HFF-Myc (cell line): Measurements from ENCODE around the gene ZNF598.

Experiments used
- DNase-seq: peaks from one replicate; pipeline ENCODE4 v3.0.0-alpha.2; 2011; ENCODE audit warnings: low read depth; ENCODE audit errors: extremely low read depth
- H3K4me3 ChIP-seq: replicated peaks from 2 replicates; pipeline ENCODE4 v1.5.1; 2011; ENCODE audit warnings: low read depth, mild to moderate bottlenecking, control low read depth, low read length
- TF ChIP-seq, protein P1 (sequence below): IDR thresholded peaks from 2 replicates; pipeline ENCODE4 v1.5.1; 2012; ENCODE audit warnings: mild to moderate bottlenecking, low read depth, low read length, control low read depth; ENCODE audit errors: missing control alignments

The ZNF598 gene

DNA sequence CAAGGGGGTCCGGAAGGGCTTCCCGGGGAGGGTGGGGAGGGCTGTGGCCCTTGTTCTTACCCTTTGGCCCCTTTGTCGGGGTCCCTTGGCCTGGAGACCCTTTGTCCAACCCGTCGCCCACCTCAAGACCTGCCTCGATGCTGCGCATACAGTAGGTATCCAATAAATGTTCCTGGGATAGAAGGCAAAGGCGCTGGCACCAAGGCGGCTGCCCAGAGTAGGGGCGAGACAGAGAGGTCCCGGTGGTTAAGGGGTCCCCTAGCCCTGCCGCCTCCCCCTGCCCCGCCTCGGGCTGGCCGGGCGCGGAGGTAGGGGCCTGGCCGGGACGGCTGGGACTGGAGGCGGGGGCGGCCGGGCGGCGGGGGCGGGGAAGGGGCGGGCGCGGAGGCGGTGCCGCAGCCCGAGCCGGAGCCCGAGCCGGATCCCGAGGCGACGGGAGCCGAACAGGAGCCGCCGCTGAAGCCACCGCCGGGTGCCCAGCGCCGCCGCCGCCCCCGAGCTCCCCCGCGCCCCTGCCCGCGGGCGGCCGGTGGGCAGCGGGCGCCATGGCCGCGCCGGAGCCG, 16.9 kb upstream of the ZNF598 start, which contains the start of gene NHERF2:
TSS of gene NHERF2 (plus strand) at position 442 of the 563 bp plus-strand sequence. CDS start at position 546, 104 bp downstream.
- H3K4me3 ChIP-seq: peak within 1 kb of the TSS; percentile 64
- DNase-seq: no peak
- TF ChIP-seq, protein P1, sequence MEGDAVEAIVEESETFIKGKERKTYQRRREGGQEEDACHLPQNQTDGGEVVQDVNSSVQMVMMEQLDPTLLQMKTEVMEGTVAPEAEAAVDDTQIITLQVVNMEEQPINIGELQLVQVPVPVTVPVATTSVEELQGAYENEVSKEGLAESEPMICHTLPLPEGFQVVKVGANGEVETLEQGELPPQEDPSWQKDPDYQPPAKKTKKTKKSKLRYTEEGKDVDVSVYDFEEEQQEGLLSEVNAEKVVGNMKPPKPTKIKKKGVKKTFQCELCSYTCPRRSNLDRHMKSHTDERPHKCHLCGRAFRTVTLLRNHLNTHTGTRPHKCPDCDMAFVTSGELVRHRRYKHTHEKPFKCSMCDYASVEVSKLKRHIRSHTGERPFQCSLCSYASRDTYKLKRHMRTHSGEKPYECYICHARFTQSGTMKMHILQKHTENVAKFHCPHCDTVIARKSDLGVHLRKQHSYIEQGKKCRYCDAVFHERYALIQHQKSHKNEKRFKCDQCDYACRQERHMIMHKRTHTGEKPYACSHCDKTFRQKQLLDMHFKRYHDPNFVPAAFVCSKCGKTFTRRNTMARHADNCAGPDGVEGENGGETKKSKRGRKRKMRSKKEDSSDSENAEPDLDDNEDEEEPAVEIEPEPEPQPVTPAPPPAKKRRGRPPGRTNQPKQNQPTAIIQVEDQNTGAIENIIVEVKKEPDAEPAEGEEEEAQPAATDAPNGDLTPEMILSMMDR: no peak

DNA sequence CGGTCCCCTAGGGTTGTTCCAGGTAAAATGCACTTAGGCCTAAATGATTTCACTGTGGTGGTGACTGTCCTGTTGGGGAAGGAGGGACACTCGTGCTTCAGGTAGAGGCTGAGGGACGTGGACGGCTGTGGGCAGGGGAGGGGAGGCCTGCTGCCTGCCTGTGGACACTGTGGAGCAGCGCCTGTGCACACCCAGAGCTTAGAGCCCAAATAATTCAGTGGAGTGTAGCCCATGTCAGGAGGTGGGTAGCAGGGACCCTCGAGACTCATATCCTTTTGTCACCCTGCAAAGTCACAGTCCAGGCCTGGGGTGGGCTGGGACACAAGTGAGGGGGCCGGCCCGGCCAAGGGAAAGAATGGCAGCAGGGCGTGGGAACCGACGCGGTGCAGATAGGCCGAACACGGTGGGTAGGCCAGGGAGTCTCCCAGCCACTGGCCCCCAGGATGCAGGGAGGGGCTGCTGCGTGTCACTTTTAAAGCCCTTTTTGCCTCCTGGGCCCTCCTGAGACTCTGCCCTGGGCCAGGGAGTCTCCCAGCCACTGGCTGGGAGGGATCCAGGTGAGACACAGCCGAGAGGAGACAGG, 16.3 kb upstream of the ZNF598 start:
- TF ChIP-seq, protein P1: no peak
- no peak overlapping the region for H3K4me3 ChIP-seq
- no peak for DNase-seq

DNA sequence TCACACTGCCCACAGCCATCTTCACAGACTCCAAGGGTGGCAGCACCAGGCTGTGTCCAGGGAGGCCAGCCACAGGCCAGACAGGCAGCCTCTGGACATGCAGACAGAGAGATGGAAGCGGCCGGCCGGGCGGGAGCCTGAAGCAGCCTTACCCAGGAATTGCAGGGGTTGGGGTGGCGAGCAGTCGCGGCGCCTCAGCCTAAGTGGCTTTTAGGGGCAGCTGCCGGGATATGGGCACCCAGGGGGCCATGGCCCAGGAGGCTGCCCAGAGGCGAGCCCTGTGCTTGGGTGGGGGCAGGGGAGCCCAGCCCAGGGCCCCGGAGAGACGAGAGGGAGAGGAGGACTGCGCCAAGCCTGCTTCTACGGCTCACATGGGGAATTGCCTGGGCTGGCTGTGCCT, 15.6 kb upstream of the ZNF598 start:
- TF ChIP-seq, protein P1: no peak
- DNase-seq: no peak
- no peak overlapping the region for H3K4me3 ChIP-seq

DNA sequence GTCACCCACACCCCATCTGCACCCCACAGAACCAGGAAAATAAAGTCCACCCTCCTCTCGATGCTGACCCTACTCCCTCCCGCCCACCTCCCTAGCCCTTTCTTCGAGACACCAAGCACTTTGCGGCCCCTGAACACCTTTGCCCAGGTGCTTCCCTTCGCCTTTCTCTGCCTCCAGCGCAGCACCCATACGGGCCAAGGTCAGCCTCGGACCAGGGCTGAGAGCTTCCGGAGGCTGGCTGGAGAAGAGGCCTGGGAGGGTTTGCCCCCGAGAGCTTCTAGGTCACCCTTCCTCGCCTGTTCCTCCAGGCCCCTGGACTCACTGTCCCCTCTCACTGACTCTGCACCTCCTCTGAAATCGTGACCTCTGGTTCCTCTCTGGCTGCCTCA, 14.4 kb upstream of the ZNF598 start:
- no peak overlapping the region for H3K4me3 ChIP-seq
- no peak for DNase-seq
- TF ChIP-seq, protein P1: no peak

DNA sequence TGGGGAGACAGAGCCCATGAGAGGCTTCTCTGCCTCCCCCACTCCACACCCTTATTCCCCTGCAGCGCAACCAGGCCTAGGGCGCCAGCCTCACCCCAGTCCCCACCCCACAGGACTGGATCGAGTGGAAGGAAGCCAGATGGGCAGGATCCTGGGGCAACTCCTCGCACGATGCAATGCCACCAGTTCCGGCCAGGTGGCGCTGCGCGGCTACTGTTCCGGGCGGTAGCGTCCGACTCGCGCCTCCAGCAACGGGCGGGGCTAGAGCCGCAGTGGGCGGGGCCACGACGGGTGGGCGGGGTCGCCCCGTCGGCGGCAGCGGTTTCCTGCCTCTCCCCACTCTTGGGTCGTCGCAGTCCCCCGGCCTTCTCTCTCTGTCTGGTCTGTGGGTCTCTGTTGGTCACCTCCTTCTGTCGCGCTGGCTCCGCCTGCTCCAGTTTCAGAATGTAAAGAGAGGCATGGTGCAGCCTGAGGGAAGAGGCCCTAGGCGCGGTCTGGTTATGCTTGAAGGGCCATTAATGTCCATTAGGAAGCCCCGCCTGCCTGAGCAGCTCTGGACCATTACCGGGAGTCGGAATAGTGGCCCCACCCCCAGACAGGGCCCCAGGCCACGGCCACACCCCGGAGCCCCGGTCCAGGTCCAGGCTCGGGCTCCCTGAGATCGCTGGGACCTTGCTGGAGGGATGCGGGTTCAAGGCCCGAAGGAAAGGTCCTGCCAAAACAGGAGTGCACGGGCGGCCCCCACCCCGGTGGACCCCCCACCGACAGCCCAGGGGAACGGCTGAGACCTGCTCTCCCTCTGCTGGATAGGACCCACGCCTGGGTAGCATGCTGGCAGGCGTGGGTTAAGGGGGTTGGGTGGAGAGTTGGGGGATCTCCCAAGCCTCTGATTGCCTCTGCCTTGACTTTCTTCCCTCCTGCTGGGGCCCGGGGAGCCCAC, 13.7 kb upstream of the ZNF598 start:
- DNase-seq: no peak
- no peak overlapping the region; the same call in 1 of the 2 replicates for H3K4me3 ChIP-seq
- TF ChIP-seq, protein P1: peak; percentile 86

DNA sequence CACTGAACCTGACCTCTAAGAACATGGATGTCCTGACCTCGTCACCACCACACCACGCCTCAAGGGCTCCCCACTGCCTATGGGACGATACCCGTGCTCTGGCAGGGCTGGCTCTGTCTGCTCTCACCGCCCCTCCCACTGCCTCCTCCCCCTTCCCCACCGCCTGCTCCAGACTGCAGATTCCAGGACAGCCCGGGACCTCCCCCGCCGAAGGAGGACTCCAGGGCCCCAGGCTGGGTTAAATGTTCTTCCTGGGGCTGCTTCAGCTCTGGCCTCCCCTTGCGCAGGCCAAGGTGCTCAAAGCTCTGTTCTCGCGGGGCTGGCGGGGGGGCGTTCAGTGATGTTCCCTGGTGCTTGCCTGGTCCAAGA, 13.1 kb upstream of the ZNF598 start:
- no peak overlapping the region; the same call in 1 of the 2 replicates for H3K4me3 ChIP-seq
- TF ChIP-seq, protein P1: no peak
- DNase-seq: no peak
